HCT116 (cell line): ENCODE measurements around the gene NRCAM. TPM values are rescaled to one million over a fixed set of nuclear protein-coding genes. Genes with fewer than 3 reads are reported as not detected.

Source experiments
- ATAC-seq: fragments of 200-7000 bp; cut with Tn5 transposase; 2 replicates; pipeline ENCODE4 v1.9.1; 2020; ENCODE audit warnings: mild to moderate bottlenecking, moderate library complexity
- BruUV-seq: library from RNA; stranded (reverse); fragments of 400-500 nt; replicated peaks from 2 replicates; lab custom pipeline; 2021; lab: Mats Ljungman, UMichigan
- CTCF ChIA-PET: fragments of 300-600 bp; sonication (Branson Sonifier 250); formaldehyde crosslinking; loops from one replicate; lab custom pipeline; 2021; ENCODE audit warnings: antibody characterized with exemption; lab: Charles Lee
- POLR2A ChIA-PET: fragments of 300-600, 350-600 bp; sonication (Branson Sonifier 250); formaldehyde crosslinking; loops from one replicate; lab custom pipeline; 2021; ENCODE audit warnings: antibody characterized with exemption; lab: Charles Lee
- RAD21 ChIA-PET, 2 experiments: fragments of 300-600 bp; sonication (Branson Sonifier 250); formaldehyde crosslinking; loops; one replicate each; lab custom pipeline; 2023; ENCODE audit warnings: low total read pairs in 2 of 2; ENCODE audit not compliant: uncharacterized antibody in 2 of 2, unreplicated experiment in 2 of 2, low non-redundant PET in 1 of 2; lab: Charles Lee
- DNase-seq: peaks from one replicate; pipeline ENCODE4 v3.0.0-alpha.2; 2010; ENCODE audit warnings: low read depth, low spot score
- H2AFZ ChIP-seq: fragments of 200-600 bp; shearing (Covaris generic), sonication (generic); 2 replicates; pipeline ENCODE4 v1.6.1; 2017; ENCODE audit warnings: low read depth, mixed run types, mixed read lengths, antibody characterized with exemption, low read length; ENCODE audit not compliant: poor library complexity, severe bottlenecking
- H3K27ac ChIP-seq: 2 replicates; pipeline ENCODE4 v1.5.1; 2012; ENCODE audit warnings: low read depth, low read length
- H3K27me3 ChIP-seq: fragments of 200-600 bp; sonication (generic); 2 replicates; pipeline ENCODE4 v1.6.1; 2016; ENCODE audit warnings: mixed run types, low read length, mixed read lengths; ENCODE audit not compliant: insufficient read depth
- H3K36me3 ChIP-seq, 2 experiments: fragments of 200-500 bp in 1 of 2; fragments of 200-600 bp in 1 of 2; sonication (Bioruptor generic) in 1 of 2; sonication (generic) in 1 of 2; 2 replicates each; pipeline versions ENCODE4 v1.5.1 to v1.6.1; 2014 to 2016; ENCODE audit warnings: low read length in 2 of 2, inconsistent platforms in 1 of 2, mixed read lengths in 1 of 2, mixed run types in 1 of 2; ENCODE audit not compliant: insufficient read depth in 2 of 2, control insufficient read depth in 1 of 2
- H3K4me1 ChIP-seq, 2 experiments: fragments of 200-600 bp in 1 of 2; sonication (generic) in 1 of 2; 2 replicates each; pipeline versions ENCODE4 v1.5.1 to v1.6.1; 2012 to 2017; ENCODE audit warnings: low read length in 2 of 2, inconsistent platforms in 1 of 2, mild to moderate bottlenecking in 1 of 2, mixed read lengths in 1 of 2, mixed run types in 1 of 2, moderate library complexity in 1 of 2; ENCODE audit not compliant: insufficient read depth in 2 of 2, control insufficient read depth in 1 of 2
- H3K4me2 ChIP-seq: fragments of 200-600 bp; sonication (generic); 2 replicates; pipeline ENCODE4 v1.6.1; 2017; ENCODE audit warnings: mixed run types, low read length, mixed read lengths
- H3K4me3 ChIP-seq, 2 experiments: fragments of 200-600 bp in 1 of 2; sonication (generic) in 1 of 2; replicated peaks in 1 of 2; 2 replicates each; pipeline ENCODE4 v1.5.1; 2011 to 2016; ENCODE audit warnings: low read length in 2 of 2, control low read depth in 1 of 2, low read depth in 1 of 2, mild to moderate bottlenecking in 1 of 2, mixed read lengths in 1 of 2, mixed run types in 1 of 2
- H3K79me2 ChIP-seq: fragments of 200-600 bp; sonication (generic); 2 replicates; pipeline ENCODE4 v1.6.1; 2017; ENCODE audit warnings: mild to moderate bottlenecking, mixed run types, low read length, moderate library complexity, mixed read lengths; ENCODE audit not compliant: insufficient read depth
- H3K9ac ChIP-seq: fragments of 200-600 bp; sonication (generic); 2 replicates; pipeline ENCODE4 v1.6.1; 2016; ENCODE audit warnings: low read length, mixed read lengths
- H3K9me2 ChIP-seq: fragments of 200-600 bp; sonication (generic), shearing (Covaris generic); 2 replicates; pipeline ENCODE4 v1.6.1; 2017; ENCODE audit warnings: mixed run types, mild to moderate bottlenecking, moderate library complexity; ENCODE audit not compliant: insufficient read depth
- H3K9me3 ChIP-seq, 2 experiments: fragments of 200-500 bp in 1 of 2; fragments of 200-600 bp in 1 of 2; sonication (Bioruptor generic) in 1 of 2; sonication (generic) in 1 of 2; 2 replicates each; pipeline ENCODE4 v1.6.1; 2014 to 2017; ENCODE audit warnings: low read length in 2 of 2, mixed read lengths in 2 of 2, inconsistent platforms in 1 of 2, low read depth in 1 of 2, mild to moderate bottlenecking in 1 of 2, mixed run types in 1 of 2, moderate library complexity in 1 of 2; ENCODE audit not compliant: control insufficient read depth in 1 of 2, insufficient read depth in 1 of 2
- H4K20me1 ChIP-seq: fragments of 200-600 bp; sonication (generic), shearing (Covaris generic); 2 replicates; pipeline ENCODE4 v1.6.1; 2017; ENCODE audit warnings: mixed run types, mild to moderate bottlenecking, moderate library complexity; ENCODE audit not compliant: insufficient read depth
- EGR1 ChIP-seq: IDR thresholded peaks from 2 replicates; pipeline ENCODE4 v1.6.1; 2012; ENCODE audit warnings: low read depth
- ELF1 ChIP-seq: IDR thresholded peaks from 2 replicates; pipeline ENCODE4 v1.6.1; 2012; ENCODE audit warnings: low read depth, borderline replicate concordance
- EZH2phosphoT487 ChIP-seq: fragments of 200-600 bp; IDR thresholded peaks from 2 replicates; pipeline ENCODE4 v1.6.1; 2018; ENCODE audit warnings: antibody characterized with exemption, borderline replicate concordance
- FOSL1 ChIP-seq: IDR thresholded peaks from 2 replicates; pipeline ENCODE4 v1.6.1; 2012; ENCODE audit warnings: low read depth
- JUND ChIP-seq: IDR thresholded peaks from 2 replicates; pipeline ENCODE4 v1.6.1; 2012
- POLR2A ChIP-seq: IDR thresholded peaks from 2 replicates; pipeline ENCODE4 v1.7.0; 2011; ENCODE audit warnings: borderline replicate concordance; ENCODE audit not compliant: insufficient read depth, insufficient read length; ENCODE audit errors: extremely low read depth
- RAD21 ChIP-seq: IDR thresholded peaks from 2 replicates; pipeline ENCODE4 v1.6.1; 2012; ENCODE audit warnings: low read depth, mild to moderate bottlenecking
- SIN3A ChIP-seq: IDR thresholded peaks from 2 replicates; pipeline ENCODE4 v1.6.1; 2012; ENCODE audit warnings: low read depth
- SRF ChIP-seq: IDR thresholded peaks from 2 replicates; pipeline ENCODE4 v1.6.1; 2012; ENCODE audit warnings: low read depth
- TCF7L2 ChIP-seq: IDR thresholded peaks from 2 replicates; pipeline ENCODE4 v1.7.0; 2011; ENCODE audit warnings: borderline replicate concordance, inconsistent platforms; ENCODE audit not compliant: insufficient read depth, insufficient read length; ENCODE audit errors: extremely low read depth
- ZFX ChIP-seq: fragments of 450-650 bp; IDR thresholded peaks from 2 replicates; pipeline ENCODE4 v1.6.1; 2017
- ZNF274 ChIP-seq: fragments of 200-500 bp; sonication (Bioruptor generic); IDR thresholded peaks from 2 replicates; pipeline ENCODE4 v1.6.1; 2014; ENCODE audit warnings: mild to moderate bottlenecking, low read depth, low read length, inconsistent platforms
- intact Hi-C: fragments of 100-400 bp; cut with micrococcal nuclease; formaldehyde crosslinking; loops from 2 replicates; pipeline ENCODE4 v1.10.0; 2022
- total RNA-seq: library from RNA; stranded (reverse); gene quantifications from one replicate; pipeline ENCODE4 v1.2.1, GENCODE V29; 2021; ENCODE audit not compliant: unreplicated experiment
- TF ChIP-seq, protein P1 (sequence below): IDR thresholded peaks from 2 replicates; pipeline ENCODE4 v1.6.1; 2011; ENCODE audit warnings: mild to moderate bottlenecking, low read length, moderate library complexity; ENCODE audit not compliant: insufficient replicate concordance; ENCODE audit errors: extremely low read depth
- TF ChIP-seq, protein P2 (sequence below): IDR thresholded peaks from 2 replicates; pipeline ENCODE4 v1.6.1; 2012; ENCODE audit warnings: low read depth
- TF ChIP-seq, protein P3 (sequence below), 3 experiments: fragments of 200-600 bp in 1 of 3; sonication (generic) in 1 of 3; IDR thresholded peaks in 2 of 3; conservative IDR thresholded peaks in 1 of 3; 2 replicates each; pipeline ENCODE4 v1.5.1; 2012 to 2017; ENCODE audit warnings: low read depth in 2 of 3, low read length in 2 of 3, antibody characterized with exemption in 1 of 3, borderline replicate concordance in 1 of 3, control low read depth in 1 of 3, mild to moderate bottlenecking in 1 of 3, mixed read lengths in 1 of 3, mixed run types in 1 of 3, moderate library complexity in 1 of 3; ENCODE audit not compliant: insufficient read depth in 1 of 3
- TF ChIP-seq, protein P4 (sequence below): IDR thresholded peaks from 2 replicates; pipeline ENCODE4 v1.6.1; 2012

The NRCAM gene
- total RNA-seq, 1 experiment from 2014 or later = 0.15 TPM

DNA sequence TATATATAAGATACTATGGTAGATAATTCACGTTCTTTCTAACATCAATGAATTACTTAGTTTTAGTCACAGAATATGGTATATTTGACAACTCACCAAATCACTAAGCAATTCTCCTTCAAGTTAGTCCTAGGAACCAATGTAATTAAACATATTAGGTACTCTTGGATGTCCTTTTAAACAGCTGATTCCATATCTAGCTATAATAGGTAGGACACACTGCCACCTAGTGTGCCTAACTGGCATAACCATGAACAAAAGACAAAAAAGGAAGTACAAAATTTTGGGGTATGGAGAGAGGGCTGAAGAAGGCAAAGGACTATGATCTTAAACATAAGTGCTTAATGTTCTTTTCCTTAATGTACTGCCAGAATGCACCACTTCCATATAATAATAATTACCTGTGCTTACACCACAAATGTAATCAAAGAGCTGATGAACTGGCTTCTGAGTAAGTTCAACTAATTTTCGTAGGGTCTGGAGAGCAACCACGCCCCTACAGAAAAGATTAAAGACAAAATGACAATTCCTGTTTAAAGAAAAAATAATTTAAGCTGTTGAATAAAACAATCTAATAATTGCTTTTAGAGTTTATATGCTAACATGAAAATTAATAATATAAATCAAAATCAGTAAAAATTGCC lies 41.0 kb upstream of the NRCAM start (continued):
- TF ChIP-seq TCF7L2 (no peak), SRF (0 out of 2 replicates have a peak, but pooled peaks have one; percentile 31)

DNA sequence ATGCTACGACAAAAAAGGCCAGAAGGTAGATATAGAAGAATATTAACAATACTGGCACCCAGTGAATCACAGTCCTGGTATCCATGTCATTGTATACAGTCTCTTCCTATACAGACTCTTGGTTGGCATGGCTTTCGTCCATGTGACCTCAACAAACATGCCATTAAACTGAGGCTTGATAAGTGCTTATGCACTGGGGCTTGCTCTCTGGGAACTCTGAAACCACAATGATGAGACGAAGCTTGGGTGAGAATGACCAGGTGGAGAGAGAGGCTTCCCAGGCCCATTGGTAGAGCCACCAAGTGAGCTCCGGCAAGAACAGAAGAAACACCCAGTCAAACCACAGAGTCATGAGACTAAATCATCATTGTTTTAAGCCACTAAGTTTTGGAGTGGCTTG lies 36.5 kb upstream of the NRCAM start:
- DNase-seq (no peak), ATAC-seq (no peak)
- no peaks in the 10 kb centered on the region for H3K36me3 ChIP-seq
- H3K9ac ChIP-seq = no peak overlapping the region
- H3K9me3 ChIP-seq = no peaks in the 10 kb centered on the region
- no peak overlapping the region for H2AFZ ChIP-seq
- no peaks in the 10 kb centered on the region; the same call in 1 of the 2 replicates for H4K20me1 ChIP-seq
- CTCF ChIA-PET = no interaction called here
- intact Hi-C loops = no loop called here
- BruUV-seq = no TSS peak
- H3K9me2 ChIP-seq = no peaks in the 10 kb centered on the region
- H3K4me2 ChIP-seq = no peak overlapping the region
- no peaks in the 10 kb centered on the region for H3K4me1 ChIP-seq
- H3K79me2 ChIP-seq = no peaks in the 10 kb centered on the region
- H3K27me3 ChIP-seq = no peaks in the 10 kb centered on the region
- POLR2A ChIA-PET = no interaction called here
- H3K4me3 ChIP-seq = no peak overlapping the region
- no peak overlapping the region for H3K27ac ChIP-seq
- TF ChIP-seq FOSL1 (no peak), ZFX (no peak), EGR1 (no peak), JUND (no peak), EZH2phosphoT487 (no peak), RAD21 (no peak), POLR2A (no peak), SIN3A (no peak), ELF1 (no peak), TCF7L2 (no peak), ZNF274 (no peak)
- TF ChIP-seq, protein P1, sequence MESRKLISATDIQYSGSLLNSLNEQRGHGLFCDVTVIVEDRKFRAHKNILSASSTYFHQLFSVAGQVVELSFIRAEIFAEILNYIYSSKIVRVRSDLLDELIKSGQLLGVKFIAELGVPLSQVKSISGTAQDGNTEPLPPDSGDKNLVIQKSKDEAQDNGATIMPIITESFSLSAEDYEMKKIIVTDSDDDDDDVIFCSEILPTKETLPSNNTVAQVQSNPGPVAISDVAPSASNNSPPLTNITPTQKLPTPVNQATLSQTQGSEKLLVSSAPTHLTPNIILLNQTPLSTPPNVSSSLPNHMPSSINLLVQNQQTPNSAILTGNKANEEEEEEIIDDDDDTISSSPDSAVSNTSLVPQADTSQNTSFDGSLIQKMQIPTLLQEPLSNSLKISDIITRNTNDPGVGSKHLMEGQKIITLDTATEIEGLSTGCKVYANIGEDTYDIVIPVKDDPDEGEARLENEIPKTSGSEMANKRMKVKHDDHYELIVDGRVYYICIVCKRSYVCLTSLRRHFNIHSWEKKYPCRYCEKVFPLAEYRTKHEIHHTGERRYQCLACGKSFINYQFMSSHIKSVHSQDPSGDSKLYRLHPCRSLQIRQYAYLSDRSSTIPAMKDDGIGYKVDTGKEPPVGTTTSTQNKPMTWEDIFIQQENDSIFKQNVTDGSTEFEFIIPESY = no peak
- TF ChIP-seq, protein P2, sequence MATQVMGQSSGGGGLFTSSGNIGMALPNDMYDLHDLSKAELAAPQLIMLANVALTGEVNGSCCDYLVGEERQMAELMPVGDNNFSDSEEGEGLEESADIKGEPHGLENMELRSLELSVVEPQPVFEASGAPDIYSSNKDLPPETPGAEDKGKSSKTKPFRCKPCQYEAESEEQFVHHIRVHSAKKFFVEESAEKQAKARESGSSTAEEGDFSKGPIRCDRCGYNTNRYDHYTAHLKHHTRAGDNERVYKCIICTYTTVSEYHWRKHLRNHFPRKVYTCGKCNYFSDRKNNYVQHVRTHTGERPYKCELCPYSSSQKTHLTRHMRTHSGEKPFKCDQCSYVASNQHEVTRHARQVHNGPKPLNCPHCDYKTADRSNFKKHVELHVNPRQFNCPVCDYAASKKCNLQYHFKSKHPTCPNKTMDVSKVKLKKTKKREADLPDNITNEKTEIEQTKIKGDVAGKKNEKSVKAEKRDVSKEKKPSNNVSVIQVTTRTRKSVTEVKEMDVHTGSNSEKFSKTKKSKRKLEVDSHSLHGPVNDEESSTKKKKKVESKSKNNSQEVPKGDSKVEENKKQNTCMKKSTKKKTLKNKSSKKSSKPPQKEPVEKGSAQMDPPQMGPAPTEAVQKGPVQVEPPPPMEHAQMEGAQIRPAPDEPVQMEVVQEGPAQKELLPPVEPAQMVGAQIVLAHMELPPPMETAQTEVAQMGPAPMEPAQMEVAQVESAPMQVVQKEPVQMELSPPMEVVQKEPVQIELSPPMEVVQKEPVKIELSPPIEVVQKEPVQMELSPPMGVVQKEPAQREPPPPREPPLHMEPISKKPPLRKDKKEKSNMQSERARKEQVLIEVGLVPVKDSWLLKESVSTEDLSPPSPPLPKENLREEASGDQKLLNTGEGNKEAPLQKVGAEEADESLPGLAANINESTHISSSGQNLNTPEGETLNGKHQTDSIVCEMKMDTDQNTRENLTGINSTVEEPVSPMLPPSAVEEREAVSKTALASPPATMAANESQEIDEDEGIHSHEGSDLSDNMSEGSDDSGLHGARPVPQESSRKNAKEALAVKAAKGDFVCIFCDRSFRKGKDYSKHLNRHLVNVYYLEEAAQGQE = no peak
- TF ChIP-seq, protein P3, sequence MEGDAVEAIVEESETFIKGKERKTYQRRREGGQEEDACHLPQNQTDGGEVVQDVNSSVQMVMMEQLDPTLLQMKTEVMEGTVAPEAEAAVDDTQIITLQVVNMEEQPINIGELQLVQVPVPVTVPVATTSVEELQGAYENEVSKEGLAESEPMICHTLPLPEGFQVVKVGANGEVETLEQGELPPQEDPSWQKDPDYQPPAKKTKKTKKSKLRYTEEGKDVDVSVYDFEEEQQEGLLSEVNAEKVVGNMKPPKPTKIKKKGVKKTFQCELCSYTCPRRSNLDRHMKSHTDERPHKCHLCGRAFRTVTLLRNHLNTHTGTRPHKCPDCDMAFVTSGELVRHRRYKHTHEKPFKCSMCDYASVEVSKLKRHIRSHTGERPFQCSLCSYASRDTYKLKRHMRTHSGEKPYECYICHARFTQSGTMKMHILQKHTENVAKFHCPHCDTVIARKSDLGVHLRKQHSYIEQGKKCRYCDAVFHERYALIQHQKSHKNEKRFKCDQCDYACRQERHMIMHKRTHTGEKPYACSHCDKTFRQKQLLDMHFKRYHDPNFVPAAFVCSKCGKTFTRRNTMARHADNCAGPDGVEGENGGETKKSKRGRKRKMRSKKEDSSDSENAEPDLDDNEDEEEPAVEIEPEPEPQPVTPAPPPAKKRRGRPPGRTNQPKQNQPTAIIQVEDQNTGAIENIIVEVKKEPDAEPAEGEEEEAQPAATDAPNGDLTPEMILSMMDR (IDR thresholded peaks at IDR 0.05 in 2 of 3, conservative IDR thresholded peaks at IDR 0.05 in 1 of 3; ENCODE audit: borderline replicate concordance in 1 of 3, insufficient read depth in 1 of 3, low read depth in 2 of 3, low read length in 2 of 3) = no peak
- TF ChIP-seq, protein P4, sequence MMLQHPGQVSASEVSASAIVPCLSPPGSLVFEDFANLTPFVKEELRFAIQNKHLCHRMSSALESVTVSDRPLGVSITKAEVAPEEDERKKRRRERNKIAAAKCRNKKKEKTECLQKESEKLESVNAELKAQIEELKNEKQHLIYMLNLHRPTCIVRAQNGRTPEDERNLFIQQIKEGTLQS = no peak
- TF ChIP-seq, all 23 proteins: peak for 0
- RAD21 ChIA-PET = no interaction called here
